Neural crest cell (in vitro differentiated cells): Measurements from ENCODE around the gene PIP5K1B. TPM values are rescaled to one million over a fixed set of nuclear protein-coding genes. Genes with fewer than 3 reads are reported as not detected.

ENCODE experiments used
- DNase-seq: peaks from one replicate; pipeline ENCODE4 v3.0.0; 2021; ENCODE audit warnings: low read depth, mixed read lengths, low spot score
- H3K27ac Mint-ChIP-seq: one replicate; pipeline ENCODE4 v1.8.0; 2021; ENCODE audit warnings: mild to moderate bottlenecking, mixed read lengths; ENCODE audit not compliant: unreplicated experiment
- H3K27me3 Mint-ChIP-seq: 2 replicates; pipeline ENCODE4 v1.8.0; 2021; ENCODE audit warnings: low read depth, mild to moderate bottlenecking, mixed read lengths
- H3K36me3 Mint-ChIP-seq: 2 replicates; pipeline ENCODE4 v1.8.0; 2021; ENCODE audit warnings: low read depth, mild to moderate bottlenecking, mixed read lengths
- H3K4me1 Mint-ChIP-seq: 2 replicates; pipeline ENCODE4 v1.8.0; 2021; ENCODE audit warnings: mixed read lengths
- H3K4me3 Mint-ChIP-seq: one replicate; pipeline ENCODE4 v1.8.0; 2021; ENCODE audit warnings: mild to moderate bottlenecking, mixed read lengths
- H3K9me3 Mint-ChIP-seq: 2 replicates; pipeline ENCODE4 v1.8.0; 2021; ENCODE audit warnings: mixed read lengths
- CTCF ChIP-seq: fragments of 200-600 bp; sonication (generic); conservative IDR thresholded peaks from 2 replicates; pipeline ENCODE4 v1.5.0; 2021; ENCODE audit warnings: antibody characterized with exemption, mild to moderate bottlenecking
- total RNA-seq: library from RNA; stranded (reverse); gene quantifications from 2 replicates; pipeline ENCODE4 v1.2.1, GENCODE V29; 2021

The PIP5K1B gene
- total RNA-seq, 1 donor from 2014 or later: 5.9 TPM

- DNase-seq: no peak
- Mint-ChIP-seq H3K27me3 (peaks cover 12% of the 10 kb centered on the region), H3K4me3 (no peak overlapping the region), H3K9me3 (no peaks in the 10 kb centered on the region), H3K36me3 (no peaks in the 10 kb centered on the region), H3K27ac (no peak overlapping the region), H3K4me1 (no peaks in the 10 kb centered on the region)
- no peak for TF ChIP-seq CTCF
Measured at GRCh38 chr9:68947015-68947414, 242.0 kb downstream of the PIP5K1B start.

DNA sequence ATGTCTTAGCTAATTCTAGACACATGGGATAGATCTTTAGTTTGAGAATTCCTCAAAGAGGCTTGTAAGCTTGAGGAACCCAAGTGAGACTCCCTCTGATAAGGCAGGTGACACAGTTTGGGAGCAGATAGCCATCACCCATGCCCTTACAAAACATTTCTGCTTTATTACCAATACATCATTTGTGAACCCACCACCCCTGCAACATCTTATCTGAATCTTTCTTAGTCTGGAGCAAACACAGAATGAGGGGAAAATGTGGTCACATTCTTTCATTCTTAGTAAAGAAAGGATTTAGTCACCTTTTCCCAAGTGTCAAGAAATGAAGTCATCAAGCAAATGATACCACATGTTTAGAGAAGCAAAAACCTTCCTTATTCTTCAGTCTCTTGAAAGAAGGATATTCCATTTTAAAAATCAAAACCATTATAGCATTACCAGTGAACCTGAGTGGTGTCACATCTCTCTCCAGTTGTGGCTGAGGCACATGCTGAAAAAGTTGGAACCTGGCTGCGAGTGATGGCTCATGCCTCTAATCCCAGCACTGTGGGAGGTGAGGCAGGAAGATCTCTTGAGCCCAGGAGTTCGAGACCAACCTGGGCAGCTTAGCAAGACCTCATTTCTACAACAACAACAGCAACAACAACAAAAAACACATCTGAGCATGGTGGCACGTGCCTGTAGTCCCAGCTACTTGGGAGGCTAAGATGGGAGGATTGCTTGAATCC is 243.0 kb downstream of the PIP5K1B start:
- H3K4me1 Mint-ChIP-seq: no peaks in the 10 kb centered on the region
- no peak overlapping the region for H3K27ac Mint-ChIP-seq
- no peak for DNase-seq

GRCh38 chr9:68949271-68950000 is 244.4 kb downstream of the PIP5K1B start:
- no peaks in the 10 kb centered on the region for H3K9me3 Mint-ChIP-seq
- peaks cover 12% of the 10 kb centered on the region for H3K27me3 Mint-ChIP-seq
- H3K4me3 Mint-ChIP-seq: no peak overlapping the region
- H3K27ac Mint-ChIP-seq: no peak overlapping the region
- H3K36me3 Mint-ChIP-seq: no peaks in the 10 kb centered on the region
- DNase-seq: no peak
- TF ChIP-seq CTCF: peak; percentile 13
- no peaks in the 10 kb centered on the region for H3K4me1 Mint-ChIP-seq

More for the DNA sequence above, 243.0 kb downstream of the PIP5K1B start:
- no peak overlapping the region for H3K4me3 Mint-ChIP-seq
- no peak for TF ChIP-seq CTCF
- H3K9me3 Mint-ChIP-seq: no peaks in the 10 kb centered on the region
- no peaks in the 10 kb centered on the region for H3K36me3 Mint-ChIP-seq
- H3K27me3 Mint-ChIP-seq: peaks cover 12% of the 10 kb centered on the region

DNA sequence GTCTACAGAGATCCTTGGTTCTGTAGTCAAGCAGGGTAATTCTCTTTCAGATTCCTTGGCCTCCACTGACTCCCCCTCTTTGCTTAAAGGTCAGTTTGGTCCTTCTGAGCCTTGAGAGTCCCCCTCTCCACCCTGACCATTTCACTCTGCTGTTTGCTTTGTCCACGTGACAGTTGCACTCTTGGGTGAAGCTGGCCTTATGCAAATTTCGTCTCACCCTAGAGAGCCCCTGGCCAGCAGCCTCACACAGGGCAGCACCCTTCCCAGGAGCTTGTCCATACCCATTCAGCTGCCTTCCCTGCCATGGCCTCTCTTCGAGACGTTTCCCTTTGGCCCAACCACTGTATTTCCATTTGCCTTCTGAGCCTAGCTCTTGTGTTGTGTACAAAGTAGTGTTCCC is 245.1 kb downstream of the PIP5K1B start:
- Mint-ChIP-seq H3K36me3 (no peaks in the 10 kb centered on the region), H3K27me3 (peaks cover 12% of the 10 kb centered on the region), H3K27ac (no peak overlapping the region), H3K4me3 (no peak overlapping the region), H3K4me1 (no peaks in the 10 kb centered on the region), H3K9me3 (no peaks in the 10 kb centered on the region)
- DNase-seq: no peak
- TF ChIP-seq CTCF: no peak

DNA sequence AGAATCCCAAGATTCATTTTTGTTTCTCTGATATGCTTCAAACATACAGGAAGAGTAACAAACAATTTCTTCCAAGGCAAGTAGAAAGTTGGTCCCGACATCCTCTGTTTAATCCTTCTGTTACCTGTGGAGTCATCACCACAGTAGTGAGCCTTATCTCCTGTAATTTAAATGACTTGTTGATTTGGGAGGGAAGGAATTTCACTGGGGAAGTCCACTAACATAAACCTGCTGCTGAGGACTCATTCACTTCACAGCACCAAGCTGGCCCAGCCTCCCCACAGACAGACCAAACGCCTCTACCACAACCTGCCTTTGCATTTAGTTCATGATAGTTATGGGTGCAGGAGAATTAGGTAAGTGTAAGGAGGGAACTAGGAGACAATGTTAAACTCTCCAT is 245.6 kb downstream of the PIP5K1B start:
- TF ChIP-seq CTCF: no peak
- no peak for DNase-seq
- Mint-ChIP-seq H3K9me3 (no peaks in the 10 kb centered on the region), H3K4me3 (no peak overlapping the region), H3K4me1 (no peaks in the 10 kb centered on the region), H3K36me3 (no peaks in the 10 kb centered on the region), H3K27me3 (peaks cover 12% of the 10 kb centered on the region), H3K27ac (no peak overlapping the region)
